SU-DHL-6 (cell line): Measurements from ENCODE around the gene TM2D3.

Experiments
- EZH2phosphoT487 ChIP-seq: fragments of 200-600 bp; sonication (generic), shearing (Covaris generic); conservative IDR thresholded peaks from 2 replicates; pipeline ENCODE4 v1.6.1; 2018; ENCODE audit warnings: mild to moderate bottlenecking, antibody characterized with exemption, low read length, moderate library complexity, mixed read lengths
- TF ChIP-seq, protein P1 (sequence below): fragments of 200-600 bp; sonication (generic); IDR thresholded peaks from one replicate; pipeline ENCODE4 v1.5.1; 2017; ENCODE audit warnings: antibody characterized with exemption, mild to moderate bottlenecking, low read length, moderate library complexity; ENCODE audit not compliant: insufficient read depth, poor library complexity, severe bottlenecking

DNA sequence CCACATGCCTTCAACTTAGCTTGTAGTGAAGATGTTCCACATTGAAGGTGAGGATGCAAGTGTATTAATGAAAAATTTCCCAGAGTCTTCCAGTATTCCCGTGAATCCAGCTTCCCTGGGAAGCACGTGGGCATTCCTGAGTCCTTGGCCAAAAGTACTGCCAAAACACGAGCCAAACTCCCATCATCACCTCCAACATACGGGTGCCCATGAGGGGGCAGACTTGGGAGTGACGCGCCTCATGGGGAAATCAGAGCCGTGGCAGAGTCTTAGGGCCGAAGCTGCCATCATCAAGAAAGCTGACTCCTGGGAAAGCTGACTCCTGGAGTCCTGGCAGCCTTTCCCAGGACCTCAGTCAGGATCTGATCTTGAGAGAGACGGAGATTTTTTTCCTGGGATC, 20.1 kb upstream of the TM2D3 start:
- TF ChIP-seq, protein P1, sequence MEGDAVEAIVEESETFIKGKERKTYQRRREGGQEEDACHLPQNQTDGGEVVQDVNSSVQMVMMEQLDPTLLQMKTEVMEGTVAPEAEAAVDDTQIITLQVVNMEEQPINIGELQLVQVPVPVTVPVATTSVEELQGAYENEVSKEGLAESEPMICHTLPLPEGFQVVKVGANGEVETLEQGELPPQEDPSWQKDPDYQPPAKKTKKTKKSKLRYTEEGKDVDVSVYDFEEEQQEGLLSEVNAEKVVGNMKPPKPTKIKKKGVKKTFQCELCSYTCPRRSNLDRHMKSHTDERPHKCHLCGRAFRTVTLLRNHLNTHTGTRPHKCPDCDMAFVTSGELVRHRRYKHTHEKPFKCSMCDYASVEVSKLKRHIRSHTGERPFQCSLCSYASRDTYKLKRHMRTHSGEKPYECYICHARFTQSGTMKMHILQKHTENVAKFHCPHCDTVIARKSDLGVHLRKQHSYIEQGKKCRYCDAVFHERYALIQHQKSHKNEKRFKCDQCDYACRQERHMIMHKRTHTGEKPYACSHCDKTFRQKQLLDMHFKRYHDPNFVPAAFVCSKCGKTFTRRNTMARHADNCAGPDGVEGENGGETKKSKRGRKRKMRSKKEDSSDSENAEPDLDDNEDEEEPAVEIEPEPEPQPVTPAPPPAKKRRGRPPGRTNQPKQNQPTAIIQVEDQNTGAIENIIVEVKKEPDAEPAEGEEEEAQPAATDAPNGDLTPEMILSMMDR: no peak
- no peak for TF ChIP-seq EZH2phosphoT487
